K562 (cell line): ENCODE results near the gene RFNG. TPM values are rescaled to one million over a fixed set of nuclear protein-coding genes. Genes with fewer than 3 reads are reported as not detected.

ENCODE experiments used
- ATAC-seq: fragments of 200-7000 bp; cut with Tn5 transposase; 3 replicates; pipeline ENCODE4 v1.9.1; 2020; ENCODE audit warnings: moderate library complexity
- BruUV-seq: library from RNA; stranded (reverse); fragments of 400-500 nt; replicated peaks from 2 replicates; lab custom pipeline; 2021; lab: Mats Ljungman, UMichigan
- CTCF ChIA-PET: fragments of 300-600 bp; formaldehyde crosslinking; extraction: SDS; loops from one replicate; lab custom pipeline; 2021; ENCODE audit warnings: low intra/inter-chr PET ratio; lab: Yijun Ruan, JAX
- POLR2A ChIA-PET: fragments of 300-600, 350-650 bp; sonication (Branson Sonifier 250); formaldehyde crosslinking; extraction: SDS; loops from one replicate; lab custom pipeline; 2021; ENCODE audit warnings: antibody characterized with exemption, inconsistent platforms; lab: Yijun Ruan, JAX
- DNase-seq, 4 experiments: peaks; one replicate each; pipeline versions ENCODE4 v3.0.0 to v3.0.0-alpha.2; 2011 to 2018; ENCODE audit warnings: low spot score in 3 of 4, mixed read lengths in 3 of 4; ENCODE audit errors: extremely low read depth in 1 of 4
- FAIRE-seq: peaks from 2 replicates; lab custom pipeline; 2011; peaks lifted over from hg19 to GRCh38; lab: Jason Lieb, UNC
- H2AFZ ChIP-seq: 2 replicates; pipeline ENCODE4 v1.6.0; 2011; ENCODE audit warnings: low read depth, low read length, control low read depth, inconsistent platforms
- H3K27ac ChIP-seq: fragments of 200-600 bp; 3 replicates; pipeline ENCODE4 v1.8.0; 2011; ENCODE audit warnings: low read depth, mild to moderate bottlenecking, control low read depth, inconsistent platforms, low read length, moderate library complexity, mixed read lengths; ENCODE audit errors: extremely low read depth
- H3K27me3 ChIP-seq, 2 experiments: fragments of 300-600 bp in 1 of 2; 2 replicates in 1 of 2; 3 replicates in 1 of 2; pipeline versions ENCODE4 v1.6.0 to v1.8.0; 2011; ENCODE audit warnings: inconsistent platforms in 2 of 2, low read length in 2 of 2, mild to moderate bottlenecking in 1 of 2, mixed read lengths in 1 of 2, moderate library complexity in 1 of 2; ENCODE audit not compliant: control insufficient read depth in 2 of 2, insufficient read depth in 2 of 2
- H3K36me3 ChIP-seq: fragments of 300-600 bp; 3 replicates; pipeline ENCODE4 v1.8.0; 2011; ENCODE audit warnings: mild to moderate bottlenecking, low read length, inconsistent platforms; ENCODE audit not compliant: control insufficient read depth, insufficient read depth
- H3K4me1 ChIP-seq, 2 experiments: fragments of 200-600 bp in 1 of 2; replicated peaks in 1 of 2; 2 replicates in 1 of 2; 3 replicates in 1 of 2; pipeline versions ENCODE4 v1.5.1 to v1.8.0; 2011; ENCODE audit warnings: inconsistent platforms in 2 of 2, low read length in 2 of 2, mild to moderate bottlenecking in 1 of 2, mixed read lengths in 1 of 2, moderate library complexity in 1 of 2; ENCODE audit not compliant: control insufficient read depth in 2 of 2, insufficient read depth in 2 of 2
- H3K4me2 ChIP-seq: 2 replicates; pipeline ENCODE4 v1.6.1; 2011; ENCODE audit warnings: low read length, control low read depth, inconsistent platforms, mixed read lengths; ENCODE audit not compliant: insufficient read depth
- H3K4me3 ChIP-seq: fragments of 200-600 bp; sonication (generic), shearing (Covaris generic); 2 replicates; pipeline ENCODE4 v1.5.1; 2016; ENCODE audit warnings: control low read depth, inconsistent platforms
- H3K79me2 ChIP-seq: fragments of 200-600 bp; 3 replicates; pipeline ENCODE4 v1.8.0; 2011; ENCODE audit warnings: low read length, inconsistent platforms; ENCODE audit not compliant: control insufficient read depth, insufficient read depth
- H3K9ac ChIP-seq, 2 experiments: 2 replicates each; pipeline versions ENCODE4 v1.6.0 to v1.6.1; 2011; ENCODE audit warnings: low read depth in 2 of 2, low read length in 2 of 2, control low read depth in 1 of 2, inconsistent platforms in 1 of 2, mild to moderate bottlenecking in 1 of 2, mixed read lengths in 1 of 2; ENCODE audit not compliant: insufficient read depth in 1 of 2
- H3K9me1 ChIP-seq: one replicate; pipeline ENCODE4 v1.6.0; 2011; ENCODE audit warnings: inconsistent platforms, mild to moderate bottlenecking, low read length, moderate library complexity; ENCODE audit not compliant: control insufficient read depth, insufficient read depth
- H3K9me3 ChIP-seq: replicated peaks from 2 replicates; pipeline ENCODE4 v1.5.1; 2011; ENCODE audit warnings: low read depth, low read length, inconsistent platforms; ENCODE audit not compliant: control insufficient read depth, insufficient read depth
- H4K20me1 ChIP-seq: replicated peaks from 2 replicates; pipeline ENCODE4 v1.6.1; 2011; ENCODE audit warnings: low read length, inconsistent platforms, mixed read lengths; ENCODE audit not compliant: control insufficient read depth, insufficient read depth
- CCAR2 ChIP-seq: fragments of 200-400 bp; formaldehyde crosslinking; IDR thresholded peaks from 2 replicates; pipeline ENCODE4 v1.6.1; 2017; ENCODE audit warnings: mild to moderate bottlenecking, low read depth, low read length
- CREBBP ChIP-seq: IDR thresholded peaks from one replicate; pipeline ENCODE4 v1.6.1; 2012; ENCODE audit warnings: low read depth, mild to moderate bottlenecking, control low read depth, inconsistent platforms, low read length
- ERF ChIP-seq: fragments of 450-650 bp; formaldehyde crosslinking; IDR thresholded peaks from 2 replicates; pipeline ENCODE4 v1.4.0; 2020; ENCODE audit warnings: mild to moderate bottlenecking, mixed read lengths
- HNRNPH1 ChIP-seq: fragments of 200-400 bp; formaldehyde crosslinking; optimal IDR thresholded peaks from 2 replicates; pipeline ENCODE3; 2017; ENCODE audit warnings: low read depth, mild to moderate bottlenecking, low read length, moderate library complexity
- MCM7 ChIP-seq, 2 experiments: fragments of 450-650 bp; IDR thresholded peaks; 2 replicates each; pipeline ENCODE4 v1.6.1; 2016 to 2018
- MIER1 ChIP-seq: fragments of 450-650 bp; IDR thresholded peaks from 2 replicates; pipeline ENCODE4 v1.6.1; 2016; ENCODE audit warnings: antibody characterized with exemption, mild to moderate bottlenecking, low read depth
- PRDM10 ChIP-seq: fragments of 450-650 bp; IDR thresholded peaks from 2 replicates; pipeline ENCODE4 v1.6.1; 2018; ENCODE audit not compliant: partially characterized antibody
- RCOR1 ChIP-seq, 2 experiments: IDR thresholded peaks; 2 replicates each; pipeline ENCODE4 v1.6.1; 2012; ENCODE audit warnings: low read depth in 2 of 2, low read length in 2 of 2, borderline replicate concordance in 1 of 2, improper control_type of control experiment in 1 of 2
- ZBTB34 ChIP-seq: fragments of 250-450 bp; sonication (Bioruptor Pico); IDR thresholded peaks from 2 replicates; pipeline ENCODE4 v1.8.0; 2021; ENCODE audit warnings: mild to moderate bottlenecking, moderate library complexity
- ZNF174 ChIP-seq: fragments of 250-450 bp; sonication (Bioruptor Pico); IDR thresholded peaks from 2 replicates; pipeline ENCODE4 v1.4.0; 2020; ENCODE audit warnings: mild to moderate bottlenecking
- ZNF551 ChIP-seq: fragments of 250-450 bp; sonication (Bioruptor Pico); IDR thresholded peaks from 2 replicates; pipeline ENCODE4 v1.5.0; 2021; ENCODE audit warnings: mild to moderate bottlenecking, moderate library complexity
- WGBS: fragments of 100-300 bp; shearing (Covaris generic); methylation state at CpG from one replicate; pipeline ENCODE4 v1.1.6; 2016; ENCODE audit warnings: low coverage, mixed read lengths; ENCODE audit not compliant: insufficient coverage; ENCODE audit errors: missing lambda C conversion rate; 5-methylcytosine and 5-hydroxymethylcytosine counted together
- in situ Hi-C: fragments of 300-500 bp; cut with MboI; formaldehyde crosslinking; loops from 4 replicates; pipeline ENCODE4 v1.15.0; 2018; ENCODE audit warnings: inconsistent platforms, mixed read lengths
- intact Hi-C: fragments of 100-400 bp; cut with micrococcal nuclease; formaldehyde crosslinking; loops from 2 replicates; pipeline ENCODE4 v1.14.2; 2022
- polyA plus RNA-seq, 8 experiments: library from polyadenylated mRNA; depleted of rRNA in 4 of 8; stranded (reverse) in 5 of 8; unstranded in 3 of 8; fragments of >200 nt; fragmentation: Nextera tagmentation in 2 of 8; fragmentation: Illumina TruSeq in 1 of 8; extraction: Ambion mirVana in 2 of 8; extraction: Trizol in 1 of 8; gene quantifications; 2 replicates each; pipeline versions ENCODE4 v1.2.1 to v1.2.3, GENCODE V29; 2011 to 2014; ENCODE audit warnings: inconsistent platforms in 1 of 8, missing spikeins in 1 of 8
- total RNA-seq, 7 experiments: library from RNA; depleted of rRNA in 6 of 7; stranded (reverse); fragments of >200 nt in 6 of 7; fragmentation: Illumina TruSeq in 2 of 7; extraction: Trizol in 2 of 7; gene quantifications; 2 replicates each; pipeline versions ENCODE4 v1.2.1 to v1.2.3, GENCODE V29; 2011 to 2021; ENCODE audit warnings: low replicate concordance in 1 of 7
- TF ChIP-seq, protein P1 (sequence below), 3 experiments: IDR thresholded peaks in 2 of 3; conservative IDR thresholded peaks in 1 of 3; 2 replicates each; pipeline ENCODE4 v1.5.1; 2011 to 2012; ENCODE audit warnings: low read length in 3 of 3, mild to moderate bottlenecking in 3 of 3, control low read depth in 2 of 3, improper control_type of control experiment in 1 of 3, inconsistent platforms in 1 of 3, low read depth in 1 of 3, mixed read lengths in 1 of 3, moderate library complexity in 1 of 3; ENCODE audit not compliant: insufficient read depth in 2 of 3

Gene RFNG
- total and polyA plus RNA-seq, 9 of the 15 experiments (the other 6 are each of a cell fraction or from before 2014, with no cell fraction given): 0.32 to 32.8 (median 9.5) TPM

DNA sequence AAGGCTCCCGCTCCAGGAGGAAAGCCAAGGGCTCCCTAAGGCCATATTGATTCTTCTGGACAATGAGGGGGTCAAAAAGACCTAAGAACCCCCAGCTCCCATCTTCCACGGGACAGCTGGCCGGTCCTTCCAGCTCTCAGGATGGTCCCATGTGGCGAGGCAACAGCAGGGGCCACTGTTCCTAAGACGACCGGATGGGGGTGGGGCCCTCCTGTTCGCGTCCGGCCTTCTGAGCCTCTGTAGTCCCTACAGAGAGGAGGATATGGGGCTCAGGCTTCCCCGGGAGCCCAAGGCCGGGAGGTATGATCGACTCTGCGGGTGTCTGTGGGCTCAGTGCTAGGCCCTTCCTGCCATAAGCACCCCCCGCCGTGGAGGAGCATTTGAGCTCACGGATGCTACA, 8.1 kb downstream of the RFNG start:
- Histone ChIP-seq H4K20me1 (no peaks in the 10 kb centered on the region), H3K9me3 (no peaks in the 10 kb centered on the region), H3K9ac (peak overlapping the region in 1 of 2 experiments; percentile 74; a peak in 2 of 4 replicates), H3K4me2 (no peak overlapping the region), H3K27me3 (no peaks in the 10 kb centered on the region), H3K36me3 (peaks cover 15% of the 10 kb centered on the region; the same call in 2 of the 3 replicates), H3K79me2 (no peaks in the 10 kb centered on the region), H3K9me1 (peaks cover 2% of the 10 kb centered on the region), H3K4me1 (peaks cover 0 to 52% of the 10 kb centered on the region in 2 experiments; a peak in 3 of 5 replicates), H3K4me3 (no peak overlapping the region), H2AFZ (peak overlapping the region; percentile 65), H3K27ac (no peak overlapping the region)
- in situ Hi-C loops (no loop called here), intact Hi-C loops (no loop called here)
- 52% methylated on average over 16 of the region's 16 CpGs for WGBS
- DNase-seq: no peak
- peak; percentile 75 for ATAC-seq
- CTCF ChIA-PET: no interaction called here
- no TSS peak for BruUV-seq
- POLR2A ChIA-PET: interaction anchor here (0.7 to 1.7 kb wide), 3 partner anchors 9 to 1127 kb away, joined by 3 to 6 read pairs (median 5); no protein-coding TSS in a partner anchor
- no peak for FAIRE-seq
- TF ChIP-seq ZNF551 (CRISPR knock-in tag) (no peak), ERF (CRISPR knock-in tag) (no peak), ZBTB34 (CRISPR knock-in tag) (no peak), MCM7 (IDR thresholded peaks at IDR 0.05) (no peak), CCAR2 (no peak), CREBBP (no peak), MIER1 (no peak), ZNF174 (no peak), HNRNPH1 (no peak), PRDM10 (peak; percentile 37), RCOR1 (IDR thresholded peaks at IDR 0.05; ENCODE audit: borderline replicate concordance in 1 of 2, low read depth in 2 of 2, low read length in 2 of 2) (no peak)
- TF ChIP-seq, protein P1, sequence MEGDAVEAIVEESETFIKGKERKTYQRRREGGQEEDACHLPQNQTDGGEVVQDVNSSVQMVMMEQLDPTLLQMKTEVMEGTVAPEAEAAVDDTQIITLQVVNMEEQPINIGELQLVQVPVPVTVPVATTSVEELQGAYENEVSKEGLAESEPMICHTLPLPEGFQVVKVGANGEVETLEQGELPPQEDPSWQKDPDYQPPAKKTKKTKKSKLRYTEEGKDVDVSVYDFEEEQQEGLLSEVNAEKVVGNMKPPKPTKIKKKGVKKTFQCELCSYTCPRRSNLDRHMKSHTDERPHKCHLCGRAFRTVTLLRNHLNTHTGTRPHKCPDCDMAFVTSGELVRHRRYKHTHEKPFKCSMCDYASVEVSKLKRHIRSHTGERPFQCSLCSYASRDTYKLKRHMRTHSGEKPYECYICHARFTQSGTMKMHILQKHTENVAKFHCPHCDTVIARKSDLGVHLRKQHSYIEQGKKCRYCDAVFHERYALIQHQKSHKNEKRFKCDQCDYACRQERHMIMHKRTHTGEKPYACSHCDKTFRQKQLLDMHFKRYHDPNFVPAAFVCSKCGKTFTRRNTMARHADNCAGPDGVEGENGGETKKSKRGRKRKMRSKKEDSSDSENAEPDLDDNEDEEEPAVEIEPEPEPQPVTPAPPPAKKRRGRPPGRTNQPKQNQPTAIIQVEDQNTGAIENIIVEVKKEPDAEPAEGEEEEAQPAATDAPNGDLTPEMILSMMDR (IDR thresholded peaks at IDR 0.05 in 2 of 3, conservative IDR thresholded peaks at IDR 0.05 in 1 of 3; ENCODE audit: insufficient read depth in 2 of 3, low read depth in 1 of 3, low read length in 3 of 3): 0 out of 6 replicates have a peak, but pooled peaks of 1 of the 3 experiments have one; percentile 4
